ENCODE data around the gene UBAC1.
"Not testable (repeated sequence)": the region's sequence is repeated elsewhere in the genome, so short reads cannot be mapped to it uniquely, and the experiment has no call there.

Gene UBAC1

GRCh38 chr9:135901031-135901758, 60.0 kb downstream of the UBAC1 start:
- DNase-seq (ENCODE audit: low read depth) = no peak

- DNase-seq (ENCODE audit: low read depth) = no peak
Observed at GRCh38 chr9:135898634-135899407, 62.4 kb downstream of the UBAC1 start.

GRCh38 chr9:135896626-135897025, 64.5 kb downstream of the UBAC1 start:
- DNase-seq (ENCODE audit: low read depth) = no peak

- DNase-seq (ENCODE audit: low read depth) = no peak
Observed at GRCh38 chr9:135896205-135896604, 65.0 kb downstream of the UBAC1 start.

GRCh38 chr9:135895202-135895848, 65.8 kb downstream of the UBAC1 start:
- DNase-seq (ENCODE audit: low read depth) = no peak

- no peak for DNase-seq (ENCODE audit: low read depth)
Observed at GRCh38 chr9:135893104-135893503, 68.1 kb downstream of the UBAC1 start.

GRCh38 chr9:135892327-135892726, 68.8 kb downstream of the UBAC1 start:
- not testable (repeated sequence) for DNase-seq (ENCODE audit: low read depth)

GRCh38 chr9:135891027-135891631, 70.0 kb downstream of the UBAC1 start:
- no peak for DNase-seq (ENCODE audit: low read depth)

GRCh38 chr9:135890190-135891026, 70.8 kb downstream of the UBAC1 start:
- no peak for DNase-seq (ENCODE audit: low read depth)

- no peak for DNase-seq (ENCODE audit: low read depth)
Observed at GRCh38 chr9:135889564-135890189, 71.5 kb downstream of the UBAC1 start.

- no peak for DNase-seq (ENCODE audit: low read depth)
Observed at GRCh38 chr9:135888766-135889394, 72.3 kb downstream of the UBAC1 start.

- DNase-seq (ENCODE audit: low read depth) = no peak
Observed at GRCh38 chr9:135888126-135888765, 72.9 kb downstream of the UBAC1 start.

GRCh38 chr9:135887585-135888050, 73.6 kb downstream of the UBAC1 start:
- no peak for DNase-seq (ENCODE audit: low read depth)

- DNase-seq (ENCODE audit: low read depth) = no peak
Observed at GRCh38 chr9:135887021-135887507, 74.1 kb downstream of the UBAC1 start.

GRCh38 chr9:135886147-135886981, 74.8 kb downstream of the UBAC1 start:
- no peak for DNase-seq (ENCODE audit: low read depth)

- no peak for DNase-seq (ENCODE audit: low read depth)
Observed at GRCh38 chr9:135885100-135885853, 75.9 kb downstream of the UBAC1 start.

- no peak for DNase-seq (ENCODE audit: low read depth)
Observed at GRCh38 chr9:135884328-135885035, 76.7 kb downstream of the UBAC1 start.
